OCI-LY7 (cell line): ENCODE data around the gene AZGP1.
"Not testable (repeated sequence)": the region's sequence is repeated elsewhere in the genome, so short reads cannot be mapped to it uniquely, and the experiment has no call there.

ENCODE experiments used
- EZH2phosphoT487 ChIP-seq: fragments of 200-600 bp; sonication (generic); IDR thresholded peaks from 2 replicates; pipeline ENCODE4 v1.6.1; 2018; ENCODE audit warnings: low read depth, borderline replicate concordance, mild to moderate bottlenecking, mixed run types, antibody characterized with exemption, low read length, moderate library complexity, mixed read lengths
- TF ChIP-seq, protein P1 (sequence below): fragments of 200-600 bp; sonication (generic); conservative IDR thresholded peaks from 2 replicates; pipeline ENCODE4 v1.5.1; 2014; ENCODE audit warnings: mild to moderate bottlenecking, antibody characterized with exemption, low read length, moderate library complexity, mixed read lengths

GRCh38 chr7:99980448-99980872, 4.6 kb upstream of the AZGP1 start:
- not testable (repeated sequence) for TF ChIP-seq EZH2phosphoT487
- TF ChIP-seq, protein P1, sequence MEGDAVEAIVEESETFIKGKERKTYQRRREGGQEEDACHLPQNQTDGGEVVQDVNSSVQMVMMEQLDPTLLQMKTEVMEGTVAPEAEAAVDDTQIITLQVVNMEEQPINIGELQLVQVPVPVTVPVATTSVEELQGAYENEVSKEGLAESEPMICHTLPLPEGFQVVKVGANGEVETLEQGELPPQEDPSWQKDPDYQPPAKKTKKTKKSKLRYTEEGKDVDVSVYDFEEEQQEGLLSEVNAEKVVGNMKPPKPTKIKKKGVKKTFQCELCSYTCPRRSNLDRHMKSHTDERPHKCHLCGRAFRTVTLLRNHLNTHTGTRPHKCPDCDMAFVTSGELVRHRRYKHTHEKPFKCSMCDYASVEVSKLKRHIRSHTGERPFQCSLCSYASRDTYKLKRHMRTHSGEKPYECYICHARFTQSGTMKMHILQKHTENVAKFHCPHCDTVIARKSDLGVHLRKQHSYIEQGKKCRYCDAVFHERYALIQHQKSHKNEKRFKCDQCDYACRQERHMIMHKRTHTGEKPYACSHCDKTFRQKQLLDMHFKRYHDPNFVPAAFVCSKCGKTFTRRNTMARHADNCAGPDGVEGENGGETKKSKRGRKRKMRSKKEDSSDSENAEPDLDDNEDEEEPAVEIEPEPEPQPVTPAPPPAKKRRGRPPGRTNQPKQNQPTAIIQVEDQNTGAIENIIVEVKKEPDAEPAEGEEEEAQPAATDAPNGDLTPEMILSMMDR, result not testable (repeated sequence)
